ENCODE data around the gene AEBP2.

Gene AEBP2

DNA sequence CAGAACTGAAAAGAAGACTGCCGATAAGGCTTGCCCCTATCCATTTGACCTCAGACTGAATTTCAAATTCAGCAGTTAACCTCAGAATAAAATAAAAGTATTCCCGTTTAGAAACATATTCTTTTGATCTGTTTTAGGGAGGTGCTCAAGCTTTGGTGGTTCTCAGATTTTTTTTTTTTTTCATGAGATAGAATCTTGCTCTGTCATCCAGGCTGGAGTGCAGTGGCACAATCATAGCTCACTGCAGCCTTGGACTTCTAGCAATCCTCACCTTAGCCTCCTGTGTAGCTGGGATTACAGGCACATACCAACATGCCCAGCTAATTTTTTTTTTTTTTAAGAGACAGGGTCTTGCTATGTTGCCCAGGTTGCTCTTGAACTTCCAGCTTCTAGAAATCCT lies 15.5 kb downstream of the AEBP2 start:
- no peak overlapping the region for H3K4me3 ChIP-seq (ENCODE audit: low read depth, low read length)
- no peak overlapping the region for H3K27ac ChIP-seq
- DNase-seq = no peak
- no peaks in the 10 kb centered on the region for H3K36me3 ChIP-seq
- TF ChIP-seq, protein P1, sequence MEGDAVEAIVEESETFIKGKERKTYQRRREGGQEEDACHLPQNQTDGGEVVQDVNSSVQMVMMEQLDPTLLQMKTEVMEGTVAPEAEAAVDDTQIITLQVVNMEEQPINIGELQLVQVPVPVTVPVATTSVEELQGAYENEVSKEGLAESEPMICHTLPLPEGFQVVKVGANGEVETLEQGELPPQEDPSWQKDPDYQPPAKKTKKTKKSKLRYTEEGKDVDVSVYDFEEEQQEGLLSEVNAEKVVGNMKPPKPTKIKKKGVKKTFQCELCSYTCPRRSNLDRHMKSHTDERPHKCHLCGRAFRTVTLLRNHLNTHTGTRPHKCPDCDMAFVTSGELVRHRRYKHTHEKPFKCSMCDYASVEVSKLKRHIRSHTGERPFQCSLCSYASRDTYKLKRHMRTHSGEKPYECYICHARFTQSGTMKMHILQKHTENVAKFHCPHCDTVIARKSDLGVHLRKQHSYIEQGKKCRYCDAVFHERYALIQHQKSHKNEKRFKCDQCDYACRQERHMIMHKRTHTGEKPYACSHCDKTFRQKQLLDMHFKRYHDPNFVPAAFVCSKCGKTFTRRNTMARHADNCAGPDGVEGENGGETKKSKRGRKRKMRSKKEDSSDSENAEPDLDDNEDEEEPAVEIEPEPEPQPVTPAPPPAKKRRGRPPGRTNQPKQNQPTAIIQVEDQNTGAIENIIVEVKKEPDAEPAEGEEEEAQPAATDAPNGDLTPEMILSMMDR (IDR thresholded peaks at IDR 0.05; ENCODE audit: low read depth, low read length) = no peak
- no peaks in the 10 kb centered on the region for H3K27me3 ChIP-seq (ENCODE audit: insufficient read depth, low read depth, severe bottlenecking)
- no peaks in the 10 kb centered on the region for H3K9me3 ChIP-seq (ENCODE audit: severe bottlenecking)

DNA sequence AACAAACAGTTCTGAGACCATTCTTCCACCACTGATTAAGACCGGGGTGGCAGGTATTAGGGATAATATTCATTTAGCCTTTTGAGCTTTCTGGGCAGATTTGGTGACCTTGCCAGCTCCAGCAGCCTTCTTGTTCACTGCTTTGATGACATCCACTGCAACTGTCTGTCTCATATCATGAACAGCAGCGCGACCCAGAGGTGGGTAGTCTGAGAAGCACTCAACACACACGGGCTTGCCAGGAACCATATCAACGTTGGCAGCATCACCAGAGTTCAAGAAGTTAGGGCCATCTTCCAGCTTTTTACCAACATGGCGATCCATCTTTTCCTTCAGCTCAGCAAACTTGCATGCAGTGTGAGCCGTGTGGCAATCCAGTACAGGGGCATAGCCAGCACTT lies 16.9 kb downstream of the AEBP2 start:
- DNase-seq = no peak
- H3K4me3 ChIP-seq (ENCODE audit: low read depth, low read length) = no peak overlapping the region
- no peaks in the 10 kb centered on the region for H3K27me3 ChIP-seq (ENCODE audit: insufficient read depth, low read depth, severe bottlenecking)
- no peak overlapping the region for H3K27ac ChIP-seq
- TF ChIP-seq, protein P1 (IDR thresholded peaks at IDR 0.05; ENCODE audit: low read depth, low read length) = no peak
- H3K36me3 ChIP-seq = no peaks in the 10 kb centered on the region
- H3K9me3 ChIP-seq (ENCODE audit: severe bottlenecking) = no peaks in the 10 kb centered on the region

DNA sequence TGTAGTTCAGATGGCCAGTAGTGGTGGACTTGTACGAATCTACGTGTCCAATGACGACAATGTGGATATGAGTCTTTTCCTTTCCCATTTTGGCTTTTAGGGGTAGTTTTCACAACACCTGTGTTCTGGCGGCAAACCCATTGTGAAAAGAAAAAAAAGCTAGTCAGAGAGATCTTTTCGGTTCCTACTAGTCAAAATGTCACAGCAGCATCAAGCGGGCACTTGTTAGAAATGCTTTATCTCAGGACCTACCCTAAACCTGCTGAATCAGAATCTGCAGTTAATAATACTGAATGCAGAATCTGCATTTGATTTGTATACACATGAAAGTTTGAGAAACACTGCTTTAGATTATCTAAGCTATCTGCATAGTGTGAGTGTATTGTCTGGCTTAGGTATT lies 18.3 kb downstream of the AEBP2 start:
- H3K4me3 ChIP-seq (ENCODE audit: low read depth, low read length) = no peak overlapping the region
- H3K9me3 ChIP-seq (ENCODE audit: severe bottlenecking) = no peaks in the 10 kb centered on the region
- H3K27me3 ChIP-seq (ENCODE audit: insufficient read depth, low read depth, severe bottlenecking) = no peaks in the 10 kb centered on the region
- no peak overlapping the region for H3K27ac ChIP-seq
- no peak for DNase-seq
- TF ChIP-seq, protein P1 (IDR thresholded peaks at IDR 0.05; ENCODE audit: low read depth, low read length) = no peak
- H3K36me3 ChIP-seq = peaks cover 3% of the 10 kb centered on the region; the same call in 1 of the 2 replicates

DNA sequence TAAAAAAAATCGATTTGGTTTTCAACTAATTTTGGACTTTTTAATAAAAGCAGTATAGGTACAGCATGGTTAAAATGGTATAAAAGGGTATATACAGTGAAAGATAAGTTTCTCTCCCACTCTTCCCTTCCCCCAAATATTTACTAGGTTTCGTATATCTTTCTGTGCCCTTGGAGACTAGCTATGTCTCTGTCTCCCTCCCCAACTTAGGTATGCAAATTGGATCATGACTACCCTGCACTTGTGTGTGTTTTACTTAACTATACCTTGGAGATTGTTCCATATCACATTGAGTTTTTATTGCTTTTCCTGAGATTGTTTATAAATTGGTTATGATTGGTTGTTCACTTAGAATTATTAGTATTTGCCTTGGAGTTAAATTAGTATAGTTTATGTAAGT lies 19.4 kb downstream of the AEBP2 start:
- Histone ChIP-seq H3K9me3 (ENCODE audit: severe bottlenecking) (no peaks in the 10 kb centered on the region), H3K36me3 (peaks cover 12% of the 10 kb centered on the region), H3K4me3 (ENCODE audit: low read depth, low read length) (no peak overlapping the region), H3K27me3 (ENCODE audit: insufficient read depth, low read depth, severe bottlenecking) (no peaks in the 10 kb centered on the region), H3K27ac (no peak overlapping the region)
- no peak for DNase-seq
- TF ChIP-seq, protein P1 (IDR thresholded peaks at IDR 0.05; ENCODE audit: low read depth, low read length) = no peak

DNA sequence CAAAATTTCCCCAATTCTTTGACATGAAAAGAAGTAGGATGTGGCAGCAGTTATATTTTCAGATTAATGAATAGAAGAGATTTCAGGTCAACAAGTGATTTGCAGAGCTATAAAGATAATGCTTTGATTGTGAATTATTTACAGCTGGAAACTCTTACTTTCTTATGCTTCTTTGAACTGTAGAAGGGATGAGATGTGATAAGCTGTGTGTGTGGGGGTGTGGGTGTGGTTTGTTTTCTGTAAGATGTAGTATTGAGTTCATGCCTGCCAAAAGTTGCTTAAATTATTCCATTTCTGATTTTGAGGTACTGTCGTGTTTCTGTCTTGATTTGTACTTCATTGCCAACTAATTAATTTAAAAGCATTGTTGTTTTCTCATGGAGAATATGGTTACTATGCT lies 22.7 kb downstream of the AEBP2 start:
- TF ChIP-seq, protein P1 (IDR thresholded peaks at IDR 0.05; ENCODE audit: low read depth, low read length) = no peak
- H3K27me3 ChIP-seq (ENCODE audit: insufficient read depth, low read depth, severe bottlenecking) = no peaks in the 10 kb centered on the region
- H3K4me3 ChIP-seq (ENCODE audit: low read depth, low read length) = no peak overlapping the region
- peaks cover 39% of the 10 kb centered on the region for H3K36me3 ChIP-seq
- H3K9me3 ChIP-seq (ENCODE audit: severe bottlenecking) = no peaks in the 10 kb centered on the region
- DNase-seq = no peak
- H3K27ac ChIP-seq = no peak overlapping the region

DNA sequence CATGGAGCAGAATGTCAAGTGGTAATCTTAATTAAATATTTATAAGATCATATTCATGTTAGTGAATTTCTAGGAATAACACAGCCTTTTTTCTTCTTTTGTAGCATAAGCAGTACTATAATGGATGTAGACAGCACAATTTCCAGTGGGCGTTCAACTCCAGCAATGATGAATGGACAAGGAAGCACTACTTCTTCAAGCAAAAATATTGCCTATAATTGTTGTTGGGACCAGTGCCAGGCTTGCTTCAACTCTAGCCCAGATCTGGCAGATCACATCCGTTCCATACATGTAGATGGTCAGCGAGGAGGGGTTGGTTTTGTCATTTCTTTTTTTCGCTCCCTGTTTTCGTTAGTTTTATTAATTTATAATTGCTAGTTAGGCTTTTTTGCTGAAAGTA lies 23.1 kb downstream of the AEBP2 start:
- DNase-seq = no peak
- Histone ChIP-seq H3K27me3 (ENCODE audit: insufficient read depth, low read depth, severe bottlenecking) (no peaks in the 10 kb centered on the region), H3K4me3 (ENCODE audit: low read depth, low read length) (no peak overlapping the region), H3K27ac (no peak overlapping the region), H3K36me3 (peaks cover 43% of the 10 kb centered on the region), H3K9me3 (ENCODE audit: severe bottlenecking) (no peaks in the 10 kb centered on the region)
- TF ChIP-seq, protein P1 (IDR thresholded peaks at IDR 0.05; ENCODE audit: low read depth, low read length) = no peak
